ENCODE results near the gene SNAI1.
"Not testable (repeated sequence)": the region's sequence is repeated elsewhere in the genome, so short reads cannot be mapped to it uniquely, and the experiment has no call there.

Gene SNAI1

GRCh38 chr20:49964964-49965780, 17.6 kb upstream of the SNAI1 start:
- FAIRE-seq: no peak

GRCh38 chr20:49965781-49966305, 16.9 kb upstream of the SNAI1 start:
- FAIRE-seq: no peak

- no peak for FAIRE-seq
These were observed 15.9 kb upstream of the SNAI1 start for GRCh38 chr20:49966861-49967260.

GRCh38 chr20:49969234-49969633, 13.5 kb upstream of the SNAI1 start:
- FAIRE-seq: no peak

GRCh38 chr20:49969946-49970345, 12.8 kb upstream of the SNAI1 start:
- FAIRE-seq: no peak

GRCh38 chr20:49970498-49970897, 12.3 kb upstream of the SNAI1 start:
- no peak for FAIRE-seq

- no peak for FAIRE-seq
These were observed 8.8 kb upstream of the SNAI1 start for GRCh38 chr20:49973981-49974380.

- no peak for FAIRE-seq
These were observed 6.2 kb upstream of the SNAI1 start for GRCh38 chr20:49976542-49976941.

GRCh38 chr20:49977740-49978139, 5.0 kb upstream of the SNAI1 start:
- not testable (repeated sequence) for FAIRE-seq

- FAIRE-seq: no peak
These were observed 4.1 kb upstream of the SNAI1 start for GRCh38 chr20:49978685-49979029.

GRCh38 chr20:49979030-49979832, 3.5 kb upstream of the SNAI1 start:
- no peak for FAIRE-seq

GRCh38 chr20:49980140-49981008, 2.4 kb upstream of the SNAI1 start:
- no peak for FAIRE-seq

GRCh38 chr20:49981218-49982071, 1.3 kb upstream of the SNAI1 start:
- FAIRE-seq: no peak

GRCh38 chr20:49982072-49982345, 771 bp upstream of the SNAI1 start:
- no peak for FAIRE-seq

GRCh38 chr20:49983123-49983847, 505 bp downstream of the SNAI1 start:
- no peak for FAIRE-seq

- no peak for FAIRE-seq
These were observed 1.1 kb downstream of the SNAI1 start for GRCh38 chr20:49983848-49984408.

- FAIRE-seq: no peak
These were observed 1.8 kb downstream of the SNAI1 start for GRCh38 chr20:49984426-49985153.

GRCh38 chr20:49985157-49985556, 2.4 kb downstream of the SNAI1 start:
- FAIRE-seq: no peak

- FAIRE-seq: no peak
These were observed 2.8 kb downstream of the SNAI1 start for GRCh38 chr20:49985617-49986016.

GRCh38 chr20:49986049-49986448, 3.3 kb downstream of the SNAI1 start:
- no peak for FAIRE-seq

Data from islet of Langerhans (tissue), 1 donor.